Neural cell (in vitro differentiated cells): ENCODE results near the gene MYO9B. TPM values are rescaled to one million over a fixed set of nuclear protein-coding genes. Genes with fewer than 3 reads are reported as not detected.

Experiments used
- H2AFZ ChIP-seq: fragments of 200-600, 300-800 bp; sonication (generic), shearing (Covaris generic); 2 replicates; pipeline ENCODE4 v1.6.0; 2014; ENCODE audit warnings: low read depth, mild to moderate bottlenecking, antibody characterized with exemption, low read length, moderate library complexity
- H3F3A ChIP-seq: fragments of 200-600 bp; shearing (Covaris generic); 2 replicates; pipeline ENCODE4 v1.6.1; 2016; ENCODE audit warnings: mild to moderate bottlenecking, moderate library complexity, mixed read lengths, antibody characterized with exemption, low read length; ENCODE audit not compliant: insufficient read depth, poor library complexity, severe bottlenecking
- H3K27ac ChIP-seq: fragments of 200-600, 300-800 bp; sonication (generic), shearing (Covaris generic); 2 replicates; pipeline ENCODE4 v1.5.1; 2014; ENCODE audit warnings: mild to moderate bottlenecking, low read length, moderate library complexity
- H3K27me3 ChIP-seq: fragments of 300-800, 200-600 bp; sonication (generic), shearing (Covaris generic); 2 replicates; pipeline ENCODE4 v1.6.0; 2014; ENCODE audit warnings: mild to moderate bottlenecking, low read depth, low read length, moderate library complexity; ENCODE audit not compliant: insufficient read depth
- H3K36me3 ChIP-seq: fragments of 300-800, 200-600 bp; sonication (generic), shearing (Covaris generic); 2 replicates; pipeline ENCODE4 v1.5.1; 2014; ENCODE audit warnings: mild to moderate bottlenecking, antibody characterized with exemption, low read length, moderate library complexity; ENCODE audit not compliant: insufficient read depth
- H3K4me2 ChIP-seq: fragments of 300-800, 200-600 bp; sonication (generic), shearing (Covaris generic); 2 replicates; pipeline ENCODE4 v1.6.0; 2014; ENCODE audit warnings: mild to moderate bottlenecking, low read length
- H3K4me3 ChIP-seq: fragments of 300-800, 200-600 bp; sonication (generic), shearing (Covaris generic); 2 replicates; pipeline ENCODE4 v1.5.1; 2014; ENCODE audit warnings: mild to moderate bottlenecking, low read length, moderate library complexity
- H3K79me2 ChIP-seq: fragments of 200-600 bp; shearing (Covaris generic); replicated peaks from 2 replicates; pipeline ENCODE4 v1.6.0; 2014; ENCODE audit warnings: mild to moderate bottlenecking, low read length, moderate library complexity; ENCODE audit not compliant: insufficient read depth
- H3K9ac ChIP-seq: fragments of 300-800, 200-600 bp; sonication (generic), shearing (Covaris generic); 2 replicates; pipeline ENCODE4 v1.6.1; 2016; ENCODE audit warnings: mild to moderate bottlenecking, low read length, mixed read lengths
- H3K9me2 ChIP-seq: fragments of 200-600 bp; shearing (Covaris generic); 2 replicates; pipeline ENCODE4 v1.6.1; 2016; ENCODE audit warnings: mild to moderate bottlenecking, low read length, mixed read lengths; ENCODE audit not compliant: insufficient read depth
- H3K9me3 ChIP-seq: fragments of 200-600, 300-800 bp; sonication (generic), shearing (Covaris generic); 2 replicates; pipeline ENCODE4 v1.6.1; 2016; ENCODE audit warnings: mild to moderate bottlenecking, mixed run types, low read length, moderate library complexity, mixed read lengths
- H4K20me1 ChIP-seq: fragments of 200-600 bp; shearing (Covaris generic); 2 replicates; pipeline ENCODE4 v1.6.1; 2016; ENCODE audit warnings: mild to moderate bottlenecking, mixed run types; ENCODE audit not compliant: insufficient read depth
- CTCF ChIP-seq: fragments of 450-650 bp; IDR thresholded peaks from 2 replicates; pipeline ENCODE4 v1.5.1; 2014; ENCODE audit warnings: antibody characterized with exemption, mild to moderate bottlenecking, moderate library complexity; ENCODE audit not compliant: poor library complexity, severe bottlenecking
- EP300 ChIP-seq: fragments of 450-650 bp; conservative IDR thresholded peaks from 2 replicates; pipeline ENCODE4 v1.6.1; 2014; ENCODE audit warnings: antibody characterized with exemption, mild to moderate bottlenecking, moderate library complexity; ENCODE audit not compliant: poor library complexity, severe bottlenecking
- EZH2 ChIP-seq: fragments of 200-600, 300-800 bp; shearing (Covaris generic), sonication (generic); IDR thresholded peaks from 2 replicates; pipeline ENCODE4 v1.6.1; 2014; ENCODE audit warnings: antibody characterized with exemption, low read length, borderline replicate concordance, mild to moderate bottlenecking; ENCODE audit not compliant: insufficient read depth, poor library complexity, severe bottlenecking
- MXI1 ChIP-seq: fragments of 450-650 bp; conservative IDR thresholded peaks from 2 replicates; pipeline ENCODE4 v1.6.1; 2014; ENCODE audit warnings: antibody characterized with exemption, mild to moderate bottlenecking; ENCODE audit not compliant: poor library complexity, severe bottlenecking
- POLR2AphosphoS5 ChIP-seq: IDR thresholded peaks from 2 replicates; pipeline ENCODE4 v1.6.1; 2012
- RAD21 ChIP-seq: fragments of 450-650 bp; conservative IDR thresholded peaks from 2 replicates; pipeline ENCODE4 v1.6.1; 2014; ENCODE audit warnings: antibody characterized with exemption, mild to moderate bottlenecking, moderate library complexity
- REST ChIP-seq: IDR thresholded peaks from 2 replicates; pipeline ENCODE4 v1.6.1; 2012; ENCODE audit warnings: borderline replicate concordance
- SMC3 ChIP-seq: fragments of 450-650 bp; conservative IDR thresholded peaks from 2 replicates; pipeline ENCODE4 v1.6.1; 2014; ENCODE audit warnings: antibody characterized with exemption, mild to moderate bottlenecking, moderate library complexity; ENCODE audit not compliant: poor library complexity
- TAF1 ChIP-seq: IDR thresholded peaks from 2 replicates; pipeline ENCODE4 v1.6.1; 2012; ENCODE audit warnings: low read depth
- polyA plus RNA-seq: library from polyadenylated mRNA; depleted of rRNA; stranded (reverse); fragments of >200 nt; gene quantifications from 2 replicates; pipeline ENCODE4 v1.2.3, GENCODE V29; 2014

MYO9B gene
- polyA plus RNA-seq, 1 donor from 2014 or later = 27.2 TPM

- Histone ChIP-seq H3K9ac (no peak overlapping the region), H3F3A (no peaks in the 10 kb centered on the region), H3K4me3 (no peak overlapping the region), H3K79me2 (no peaks in the 10 kb centered on the region), H3K4me2 (no peak overlapping the region), H3K27ac (no peak overlapping the region), H3K9me3 (no peaks in the 10 kb centered on the region), H3K27me3 (no peaks in the 10 kb centered on the region), H3K9me2 (no peaks in the 10 kb centered on the region), H2AFZ (no peak overlapping the region), H3K36me3 (no peaks in the 10 kb centered on the region), H4K20me1 (no peaks in the 10 kb centered on the region)
- TF ChIP-seq CTCF = no peak
- TF ChIP-seq MXI1 = no peak
- TF ChIP-seq RAD21 = no peak
- no peak for TF ChIP-seq SMC3
- no peak for TF ChIP-seq TAF1
- no peak for TF ChIP-seq REST
- no peak for TF ChIP-seq POLR2AphosphoS5
- no peak for TF ChIP-seq EZH2
- no peak for TF ChIP-seq EP300
These were observed 33.7 kb downstream of the MYO9B start for GRCh38 chr19:17109300-17109699.

- Histone ChIP-seq H3K27me3 (no peaks in the 10 kb centered on the region), H3K9me3 (no peaks in the 10 kb centered on the region), H3K9ac (no peak overlapping the region), H3K36me3 (no peaks in the 10 kb centered on the region), H4K20me1 (no peaks in the 10 kb centered on the region), H3K9me2 (no peaks in the 10 kb centered on the region), H3F3A (no peaks in the 10 kb centered on the region), H3K4me2 (no peak overlapping the region), H3K4me3 (no peak overlapping the region), H3K27ac (no peak overlapping the region), H2AFZ (no peak overlapping the region), H3K79me2 (no peaks in the 10 kb centered on the region)
- TF ChIP-seq CTCF (no peak), TAF1 (no peak), MXI1 (no peak), EP300 (no peak), POLR2AphosphoS5 (no peak), REST (no peak), SMC3 (no peak), EZH2 (no peak), RAD21 (no peak)
These were observed 34.5 kb downstream of the MYO9B start for GRCh38 chr19:17109962-17110598.
